ENCODE data around the gene SELENOS.
A peak's percentile ranks its signal among the peaks of the same experiment; 100 is the strongest.
"Not testable (repeated sequence)": the region's sequence is repeated elsewhere in the genome, so short reads cannot be mapped to it uniquely, and the experiment has no call there.

SELENOS gene

GRCh38 chr15:101296418-101297405 is 19.4 kb upstream of the SELENOS start:
- H3K27me3 ChIP-seq (replicated peaks) = no peaks in the 10 kb centered on the region
- no peak overlapping the region for H3K4me3 ChIP-seq (ENCODE audit: low read depth, low read length)
- H3K27ac ChIP-seq = no peak overlapping the region
- DNase-seq = no peak
- no peaks in the 10 kb centered on the region for H3K36me3 ChIP-seq (replicated peaks)
- no peak for TF ChIP-seq CTCF (IDR thresholded peaks at IDR 0.05; ENCODE audit: low read depth, low read length, missing control alignments)
- in situ Hi-C loops (cut with HindIII; ENCODE audit: low pct_ligation_motif_present, low sequenced_read_pairs) = no loop called here

- H3K27ac ChIP-seq = peak overlapping the region; percentile 81
- H3K4me3 ChIP-seq (ENCODE audit: low read depth, low read length) = peak overlapping the region; percentile 88
- TF ChIP-seq CTCF (IDR thresholded peaks at IDR 0.05; ENCODE audit: low read depth, low read length, missing control alignments) = no peak
- DNase-seq = peak; percentile 7
- H3K27me3 ChIP-seq (replicated peaks) = no peaks in the 10 kb centered on the region
- in situ Hi-C loops (cut with HindIII; ENCODE audit: low pct_ligation_motif_present, low sequenced_read_pairs) = no loop called here
- peaks cover 2% of the 10 kb centered on the region for H3K36me3 ChIP-seq (replicated peaks)
Observed at GRCh38 chr15:101295607-101296161, 18.4 kb upstream of the SELENOS start.

- Histone ChIP-seq H3K27ac (peak within 1 kb of the TSS; percentile 81), H3K27me3 (replicated peaks) (no peaks in the 10 kb centered on the region), H3K36me3 (replicated peaks) (peaks cover 4% of the 10 kb centered on the region), H3K4me3 (ENCODE audit: low read depth, low read length) (peak within 1 kb of the TSS; percentile 88)
- in situ Hi-C loops (cut with HindIII; ENCODE audit: low pct_ligation_motif_present, low sequenced_read_pairs) = no loop called here
- TF ChIP-seq CTCF (IDR thresholded peaks at IDR 0.05; ENCODE audit: low read depth, low read length, missing control alignments) = no peak
- DNase-seq = peak; percentile 93
Observed at GRCh38 chr15:101294731-101295606, 17.7 kb upstream of the SELENOS start, which contains the start of gene SNRPA1. Gene SNRPA1 (minus strand): TSS chr15:101295248. CDS start chr15:101295178, 70 bp downstream.

- no peak for TF ChIP-seq CTCF (IDR thresholded peaks at IDR 0.05; ENCODE audit: low read depth, low read length, missing control alignments)
- peaks cover 14% of the 10 kb centered on the region for H3K36me3 ChIP-seq (replicated peaks)
- H3K27me3 ChIP-seq (replicated peaks) = no peaks in the 10 kb centered on the region
- DNase-seq = no peak
- H3K27ac ChIP-seq = no peak overlapping the region
- in situ Hi-C loops (cut with HindIII; ENCODE audit: low pct_ligation_motif_present, low sequenced_read_pairs) = no loop called here
- H3K4me3 ChIP-seq (ENCODE audit: low read depth, low read length) = peak overlapping the region; percentile 88
Observed at GRCh38 chr15:101293122-101293521, 15.8 kb upstream of the SELENOS start.

GRCh38 chr15:101288905-101289513 is 11.7 kb upstream of the SELENOS start:
- peak; percentile 33 for DNase-seq
- H3K4me3 ChIP-seq (ENCODE audit: low read depth, low read length) = no peak overlapping the region
- H3K27ac ChIP-seq = no peak overlapping the region
- H3K27me3 ChIP-seq (replicated peaks) = no peaks in the 10 kb centered on the region
- peaks cover 46% of the 10 kb centered on the region for H3K36me3 ChIP-seq (replicated peaks)
- TF ChIP-seq CTCF (IDR thresholded peaks at IDR 0.05; ENCODE audit: low read depth, low read length, missing control alignments) = peak; percentile 63
- in situ Hi-C loops (cut with HindIII; ENCODE audit: low pct_ligation_motif_present, low sequenced_read_pairs) = no loop called here

GRCh38 chr15:101287342-101287741 is 10.1 kb upstream of the SELENOS start:
- H3K36me3 ChIP-seq (replicated peaks) = peaks cover 60% of the 10 kb centered on the region
- H3K27ac ChIP-seq; H3K27me3 ChIP-seq (replicated peaks); DNase-seq; H3K4me3 ChIP-seq (ENCODE audit: low read depth, low read length); in situ Hi-C loops (cut with HindIII; ENCODE audit: low pct_ligation_motif_present, low sequenced_read_pairs): not testable (repeated sequence)

All from brain microvascular endothelial cell (primary cell).